H1 (cell line): ENCODE results near the gene HIPK3. TPM values are rescaled to one million over a fixed set of nuclear protein-coding genes. Genes with fewer than 3 reads are reported as not detected.

Source experiments
- CTCF ChIA-PET: fragments of 300-600 bp; sonication (Branson Sonifier 250); formaldehyde crosslinking; loops from one replicate; lab custom pipeline; 2021; ENCODE audit not compliant: partially characterized antibody; lab: Charles Lee
- POLR2A ChIA-PET: fragments of 300-600 bp; sonication (Branson Sonifier 250); formaldehyde crosslinking; loops from one replicate; lab custom pipeline; 2021; ENCODE audit warnings: inconsistent platforms; ENCODE audit not compliant: partially characterized antibody; lab: Charles Lee
- DNase-seq, 2 experiments: peaks; one replicate each; pipeline versions ENCODE4 v3.0.0 to v3.0.0-alpha.2; 2010 to 2022; ENCODE audit warnings: low spot score in 2 of 2, low read depth in 1 of 2, mixed read lengths in 1 of 2
- FAIRE-seq: peaks from 2 replicates; lab custom pipeline; 2011; peaks lifted over from hg19 to GRCh38; lab: Jason Lieb, UNC
- H2AFZ ChIP-seq: 2 replicates; pipeline ENCODE4 v1.8.1; 2012; ENCODE audit warnings: low read length, inconsistent platforms
- H2AK5ac ChIP-seq: 2 replicates; pipeline ENCODE4 v1.6.1; 2013; ENCODE audit warnings: low read depth, low read length
- H2BK120ac ChIP-seq: replicated peaks from 2 replicates; pipeline ENCODE3; 2013; ENCODE audit warnings: low read depth, low read length, inconsistent platforms
- H2BK12ac ChIP-seq: 2 replicates; pipeline ENCODE4 v1.6.1; 2013; ENCODE audit warnings: low read depth, low read length
- H2BK15ac ChIP-seq: 2 replicates; pipeline ENCODE4 v1.6.1; 2013; ENCODE audit warnings: low read length
- H2BK20ac ChIP-seq: 2 replicates; pipeline ENCODE4 v1.6.1; 2013; ENCODE audit warnings: low read length
- H2BK5ac ChIP-seq: 2 replicates; pipeline ENCODE4 v1.6.1; 2013; ENCODE audit warnings: low read depth, low read length
- H3K14ac ChIP-seq: 2 replicates; pipeline ENCODE4 v1.6.1; 2013; ENCODE audit warnings: inconsistent platforms; ENCODE audit not compliant: insufficient read length
- H3K18ac ChIP-seq: 2 replicates; pipeline ENCODE4 v1.6.1; 2013; ENCODE audit warnings: low read length; ENCODE audit errors: extremely low read depth
- H3K23ac ChIP-seq: 2 replicates; pipeline ENCODE4 v1.6.1; 2013; ENCODE audit warnings: inconsistent platforms; ENCODE audit not compliant: insufficient read length
- H3K23me2 ChIP-seq: 2 replicates; pipeline ENCODE4 v1.6.1; 2013; ENCODE audit warnings: low read depth, low read length
- H3K27ac ChIP-seq: 2 replicates; pipeline ENCODE4 v1.6.1; 2011; ENCODE audit warnings: low read depth, low read length, inconsistent platforms
- H3K27me3 ChIP-seq, 4 experiments: replicated peaks in 1 of 4; 1 replicate in 1 of 4; 2 replicates in 3 of 4; pipeline versions ENCODE4 v1.6.1 to v1.8.1; 2011 to 2013; ENCODE audit warnings: low read length in 3 of 4, mild to moderate bottlenecking in 3 of 4, inconsistent platforms in 2 of 4, mixed read lengths in 2 of 4, moderate library complexity in 1 of 4; ENCODE audit not compliant: control insufficient read depth in 3 of 4, insufficient read depth in 3 of 4; ENCODE audit errors: extremely low read depth in 1 of 4
- H3K36me3 ChIP-seq, 4 experiments: 2 replicates each; pipeline versions ENCODE4 v1.6.1 to v1.8.1; 2011 to 2013; ENCODE audit warnings: mild to moderate bottlenecking in 4 of 4, low read length in 3 of 4, moderate library complexity in 2 of 4, control low read depth in 1 of 4, inconsistent platforms in 1 of 4; ENCODE audit not compliant: insufficient read depth in 4 of 4, control insufficient read depth in 2 of 4
- H3K4ac ChIP-seq: replicated peaks from 2 replicates; pipeline ENCODE3; 2013; ENCODE audit warnings: low read length, low read depth, mixed read lengths, inconsistent platforms; ENCODE audit not compliant: insufficient read length
- H3K4me1 ChIP-seq, 4 experiments: replicated peaks in 1 of 4; 1 replicate in 1 of 4; 2 replicates in 3 of 4; pipeline versions ENCODE4 v1.6.1 to v1.8.1; 2011 to 2013; ENCODE audit warnings: low read length in 3 of 4, inconsistent platforms in 2 of 4, mixed read lengths in 1 of 4; ENCODE audit not compliant: insufficient read depth in 4 of 4, control insufficient read depth in 3 of 4
- H3K4me2 ChIP-seq, 2 experiments: 2 replicates each; pipeline versions ENCODE4 v1.6.1 to v1.8.1; 2011 to 2013; ENCODE audit warnings: low read depth in 2 of 2, low read length in 2 of 2, control low read depth in 1 of 2, inconsistent platforms in 1 of 2, mild to moderate bottlenecking in 1 of 2; ENCODE audit not compliant: insufficient read depth in 1 of 2
- H3K4me3 ChIP-seq, 4 experiments: fragments of 200-600, 300-600 bp in 1 of 4; sonication (generic), shearing (Covaris generic), sonication (Bioruptor Twin) in 1 of 4; 2 replicates each; pipeline versions ENCODE4 v1.5.1 to v1.8.1; 2011 to 2016; ENCODE audit warnings: low read length in 4 of 4, low read depth in 3 of 4, control low read depth in 2 of 4, inconsistent platforms in 2 of 4, mild to moderate bottlenecking in 2 of 4, mixed read lengths in 1 of 4, moderate library complexity in 1 of 4; ENCODE audit not compliant: insufficient read depth in 2 of 4; ENCODE audit errors: extremely low read depth in 1 of 4
- H3K56ac ChIP-seq: replicated peaks from 2 replicates; pipeline ENCODE3; 2013; ENCODE audit warnings: low read depth, mild to moderate bottlenecking, mixed read lengths, low read length, inconsistent platforms; ENCODE audit not compliant: insufficient read length
- H3K79me1 ChIP-seq: 2 replicates; pipeline ENCODE4 v1.6.1; 2013; ENCODE audit warnings: low read depth, low read length, control low read depth
- H3K79me2 ChIP-seq, 2 experiments: 2 replicates each; pipeline versions ENCODE4 v1.6.1 to v1.8.1; 2012 to 2013; ENCODE audit warnings: low read length in 2 of 2, mild to moderate bottlenecking in 2 of 2, inconsistent platforms in 1 of 2; ENCODE audit not compliant: insufficient read depth in 2 of 2, control insufficient read depth in 1 of 2
- H3K9ac ChIP-seq, 4 experiments: replicated peaks in 1 of 4; 1 replicate in 1 of 4; 2 replicates in 3 of 4; pipeline versions ENCODE4 v1.6.1 to v1.8.1; 2011 to 2013; ENCODE audit warnings: low read depth in 3 of 4, low read length in 3 of 4, control low read depth in 2 of 4, mild to moderate bottlenecking in 2 of 4, moderate library complexity in 2 of 4, inconsistent platforms in 1 of 4; ENCODE audit errors: extremely low read depth in 1 of 4
- H3K9me3 ChIP-seq, 2 experiments: 2 replicates each; pipeline versions ENCODE4 v1.6.1 to v1.8.1; 2012 to 2013; ENCODE audit warnings: mild to moderate bottlenecking in 2 of 2, moderate library complexity in 2 of 2, control low read depth in 1 of 2, inconsistent platforms in 1 of 2, low read depth in 1 of 2, low read length in 1 of 2, mixed read lengths in 1 of 2; ENCODE audit not compliant: insufficient read depth in 2 of 2
- H4K20me1 ChIP-seq, 2 experiments: replicated peaks in 1 of 2; 2 replicates each; pipeline versions ENCODE3 to v1.8.1; 2011 to 2013; ENCODE audit warnings: inconsistent platforms in 2 of 2, low read length in 2 of 2, mild to moderate bottlenecking in 1 of 2; ENCODE audit not compliant: insufficient read depth in 2 of 2, control insufficient read depth in 1 of 2
- H4K5ac ChIP-seq: 2 replicates; pipeline ENCODE4 v1.6.1; 2013; ENCODE audit warnings: low read length, low read depth, mixed read lengths, inconsistent platforms; ENCODE audit not compliant: insufficient read length
- H4K8ac ChIP-seq: 2 replicates; pipeline ENCODE4 v1.8.0; 2013; ENCODE audit warnings: mild to moderate bottlenecking, moderate library complexity, low read length, inconsistent platforms; ENCODE audit not compliant: insufficient read depth; ENCODE audit errors: extremely low read depth
- H4K91ac ChIP-seq: replicated peaks from 2 replicates; pipeline ENCODE3; 2013; ENCODE audit warnings: low read length, mixed read lengths, inconsistent platforms; ENCODE audit not compliant: insufficient read length
- BRCA1 ChIP-seq: IDR thresholded peaks from 2 replicates; pipeline ENCODE4 v1.6.1; 2012; ENCODE audit warnings: low read depth, low read length, improper control_type of control experiment
- CEBPB ChIP-seq: IDR thresholded peaks from 2 replicates; pipeline ENCODE4 v1.6.1; 2012; ENCODE audit warnings: low read depth, low read length
- JUND ChIP-seq: IDR thresholded peaks from 2 replicates; pipeline ENCODE4 v1.6.1; 2011; ENCODE audit warnings: mild to moderate bottlenecking, improper control_type of control experiment, low read length
- KDM5A ChIP-seq: fragments of 200-600 bp; IDR thresholded peaks from 2 replicates; pipeline ENCODE4 v1.7.1; 2012; ENCODE audit warnings: mild to moderate bottlenecking, low read length, inconsistent platforms, mixed read lengths
- WGBS, 2 experiments: shearing (Covaris generic) in 1 of 2; methylation state at CpG; one replicate each; pipeline versions ENCODE4 v1.1.6 to v1.1.7; 2013 to 2015; ENCODE audit warnings: low lambda C conversion rate in 2 of 2, mixed read lengths in 2 of 2, inconsistent platforms in 1 of 2, low coverage in 1 of 2, missing lambda C conversion rate in 1 of 2; ENCODE audit not compliant: insufficient replicate concordance in 2 of 2, insufficient coverage in 1 of 2, insufficient read length in 1 of 2; ENCODE audit errors: extremely low coverage in 1 of 2, missing lambda C conversion rate in 1 of 2; 5-methylcytosine and 5-hydroxymethylcytosine counted together
- polyA plus RNA-seq, 7 experiments: library from polyadenylated mRNA; depleted of rRNA in 3 of 7; stranded (reverse) in 5 of 7; unstranded in 2 of 7; fragments of >200 nt in 5 of 7; fragments of 200-250 nt in 2 of 7; gene quantifications; 1 replicate in 5 of 7; 2 replicates in 1 of 7; 4 replicates in 1 of 7; pipeline versions ENCODE4 v1.2.1 to v1.2.3, GENCODE V29; 2011 to 2013; ENCODE audit warnings: missing spikeins in 2 of 7, mixed read lengths in 2 of 7
- total RNA-seq: library from RNA; stranded (reverse); fragmentation: NEBNext Ultra II Directional; extraction: Animal tissue kit (Norgen Biotek cat#: 25700); gene quantifications from 2 replicates; pipeline ENCODE4 v1.2.1, GENCODE V29; 2021
- TF ChIP-seq, protein P1 (sequence below): IDR thresholded peaks from 2 replicates; pipeline ENCODE4 v1.6.1; 2012; ENCODE audit warnings: inconsistent platforms

Gene HIPK3
- total and polyA plus RNA-seq, 2 of the 8 experiments (the other 6 are each of a cell fraction or from before 2014, with no cell fraction given) = 5.0 to 22.3 TPM

DNA sequence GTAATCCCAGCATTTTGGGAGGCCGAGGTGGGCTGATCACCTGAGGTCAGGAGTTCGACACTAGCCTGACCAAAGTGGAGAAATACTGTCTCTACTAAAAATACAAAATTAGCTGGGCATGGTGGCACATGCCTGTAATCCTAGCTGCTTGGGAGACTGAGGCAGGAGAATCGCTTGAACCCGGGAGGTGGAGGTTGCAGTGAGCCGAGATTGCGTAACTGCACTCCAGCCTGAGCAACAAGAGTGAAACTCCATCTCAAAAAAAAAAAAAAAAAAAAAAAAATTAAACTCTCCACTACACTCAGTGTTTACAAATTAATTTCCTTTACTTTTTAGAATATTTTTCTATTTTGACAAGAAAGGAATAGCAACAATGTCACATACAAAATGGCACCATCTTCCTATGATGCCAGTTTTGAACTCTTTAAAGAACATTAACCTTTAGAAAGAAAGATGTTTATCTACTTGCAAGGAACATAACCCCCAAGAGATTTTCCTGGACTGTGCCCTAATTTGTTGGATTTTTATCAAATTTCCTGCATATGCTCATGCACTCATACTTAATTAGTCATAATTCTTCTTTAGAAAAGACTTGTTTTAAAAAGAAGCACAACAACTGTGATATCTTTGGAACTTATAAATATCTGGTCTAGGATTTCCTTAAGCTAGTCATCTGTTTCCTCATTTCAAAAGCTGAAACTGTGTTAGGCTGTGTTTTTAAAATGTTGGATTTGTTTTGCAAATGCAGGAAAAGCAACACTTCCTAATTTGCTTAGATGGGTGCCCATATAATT lies 22.6 kb upstream of the HIPK3 start:
- H3K18ac ChIP-seq = no peak overlapping the region
- H2AFZ ChIP-seq = no peak overlapping the region
- H3K56ac ChIP-seq = no peak overlapping the region
- FAIRE-seq = no peak
- no peak overlapping the region for H3K27ac ChIP-seq
- H2AK5ac ChIP-seq = no peak overlapping the region
- H2BK120ac ChIP-seq = no peak overlapping the region
- H3K4ac ChIP-seq = no peak overlapping the region
- POLR2A ChIA-PET = no interaction called here
- no peaks in the 10 kb centered on the region for H3K4me1 ChIP-seq
- no peak overlapping the region for H4K8ac ChIP-seq
- H3K79me1 ChIP-seq = no peaks in the 10 kb centered on the region
- no peaks in the 10 kb centered on the region for H3K23me2 ChIP-seq
- no peaks in the 10 kb centered on the region for H3K27me3 ChIP-seq
- no peak overlapping the region for H3K23ac ChIP-seq
- no peak overlapping the region for H4K5ac ChIP-seq
- no peaks in the 10 kb centered on the region for H4K20me1 ChIP-seq
- H4K91ac ChIP-seq = no peak overlapping the region
- no peak overlapping the region for H3K4me3 ChIP-seq
- H3K9me3 ChIP-seq = no peaks in the 10 kb centered on the region
- H2BK5ac ChIP-seq = no peak overlapping the region
- CTCF ChIA-PET = interaction anchor here (1.1 kb wide), 1 partner anchor 69 kb away, joined by 3 read pairs; no protein-coding TSS in a partner anchor
- H3K79me2 ChIP-seq = no peaks in the 10 kb centered on the region
- no peak overlapping the region for H3K4me2 ChIP-seq
- H2BK20ac ChIP-seq = no peak overlapping the region
- TF ChIP-seq, protein P1, sequence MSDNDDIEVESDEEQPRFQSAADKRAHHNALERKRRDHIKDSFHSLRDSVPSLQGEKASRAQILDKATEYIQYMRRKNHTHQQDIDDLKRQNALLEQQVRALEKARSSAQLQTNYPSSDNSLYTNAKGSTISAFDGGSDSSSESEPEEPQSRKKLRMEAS = no peak
- no peak for TF ChIP-seq KDM5A
- TF ChIP-seq JUND = no peak
- TF ChIP-seq BRCA1 = no peak
- TF ChIP-seq CEBPB = peak; percentile 70; the same call in 1 of the 2 replicates
- H3K36me3 ChIP-seq = no peaks in the 10 kb centered on the region
- H2BK15ac ChIP-seq = no peak overlapping the region
- no peak overlapping the region for H3K9ac ChIP-seq
- H2BK12ac ChIP-seq = no peak overlapping the region
- no peak overlapping the region for H3K14ac ChIP-seq
- DNase-seq = no peak
- 98% methylated on average over 4 of the region's 6 CpGs; no CpG with 5 or more reads in 1 of the 2 experiments for WGBS, 2 experiments
